NB4 (cell line): ENCODE results near the gene TNFRSF6B.

Experiments
- CTCF ChIP-seq: IDR thresholded peaks from one replicate; pipeline ENCODE4 v1.5.1; 2012; ENCODE audit warnings: low read depth, low read length
- MYC ChIP-seq: IDR thresholded peaks from 2 replicates; pipeline ENCODE4 v1.6.1; 2011; ENCODE audit warnings: low read depth, low read length
- TF ChIP-seq, protein P1 (sequence below): IDR thresholded peaks from 2 replicates; pipeline ENCODE4 v1.6.1; 2011; ENCODE audit warnings: low read depth, low read length

GRCh38 chr20:63662813-63663189 is 33.7 kb upstream of the TNFRSF6B start:
- no peak for TF ChIP-seq CTCF
- no peak for TF ChIP-seq MYC
- TF ChIP-seq, protein P1, sequence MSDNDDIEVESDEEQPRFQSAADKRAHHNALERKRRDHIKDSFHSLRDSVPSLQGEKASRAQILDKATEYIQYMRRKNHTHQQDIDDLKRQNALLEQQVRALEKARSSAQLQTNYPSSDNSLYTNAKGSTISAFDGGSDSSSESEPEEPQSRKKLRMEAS: no peak
